Endothelial cell of umbilical vein (primary cell): ENCODE data around the gene MTR.

Experiments used
- EZH2 ChIP-seq: IDR thresholded peaks from 2 replicates; pipeline ENCODE4 v1.6.1; 2012; ENCODE audit warnings: borderline replicate concordance, low read depth, mild to moderate bottlenecking, moderate library complexity, low read length, inconsistent platforms; ENCODE audit not compliant: severe bottlenecking
- JUN ChIP-seq: IDR thresholded peaks from 2 replicates; pipeline ENCODE4 v1.6.1; 2011; ENCODE audit warnings: borderline replicate concordance, low read depth; ENCODE audit not compliant: insufficient read length, insufficient read depth
- POLR2A ChIP-seq: IDR thresholded peaks from 2 replicates; pipeline ENCODE4 v1.6.1; 2012; ENCODE audit warnings: low read depth, mild to moderate bottlenecking, control low read depth, low read length
- TF ChIP-seq, protein P1 (sequence below), 2 donors: IDR thresholded peaks; 1 replicate in 1 of 2; 2 replicates in 1 of 2; pipeline ENCODE4 v1.5.1; 2011; ENCODE audit warnings: low read length in 2 of 2, mild to moderate bottlenecking in 2 of 2, moderate library complexity in 2 of 2, control low read depth in 1 of 2, inconsistent platforms in 1 of 2, low read depth in 1 of 2; ENCODE audit not compliant: insufficient read depth in 1 of 2; ENCODE audit errors: extremely low read depth in 1 of 2

DNA sequence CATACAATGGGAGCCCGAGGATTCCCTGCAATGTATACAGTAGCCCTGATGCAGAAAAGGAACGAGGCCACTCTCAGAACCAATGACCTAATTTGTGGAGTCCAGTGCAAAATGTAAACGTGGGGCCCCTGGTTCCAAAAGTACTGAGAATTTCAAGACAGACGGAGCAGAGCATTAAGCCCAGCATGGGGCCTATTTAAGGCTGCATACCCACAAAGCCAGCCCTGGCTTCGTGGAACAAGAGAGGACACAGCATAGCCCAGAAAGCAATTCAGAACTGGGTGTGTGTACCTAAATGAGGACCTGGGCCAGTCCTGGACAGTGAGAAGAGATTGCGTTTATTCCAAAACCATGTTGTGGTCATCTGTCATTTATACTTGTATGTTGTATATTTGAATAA lies 153.9 kb downstream of the MTR start:
- TF ChIP-seq, protein P1, sequence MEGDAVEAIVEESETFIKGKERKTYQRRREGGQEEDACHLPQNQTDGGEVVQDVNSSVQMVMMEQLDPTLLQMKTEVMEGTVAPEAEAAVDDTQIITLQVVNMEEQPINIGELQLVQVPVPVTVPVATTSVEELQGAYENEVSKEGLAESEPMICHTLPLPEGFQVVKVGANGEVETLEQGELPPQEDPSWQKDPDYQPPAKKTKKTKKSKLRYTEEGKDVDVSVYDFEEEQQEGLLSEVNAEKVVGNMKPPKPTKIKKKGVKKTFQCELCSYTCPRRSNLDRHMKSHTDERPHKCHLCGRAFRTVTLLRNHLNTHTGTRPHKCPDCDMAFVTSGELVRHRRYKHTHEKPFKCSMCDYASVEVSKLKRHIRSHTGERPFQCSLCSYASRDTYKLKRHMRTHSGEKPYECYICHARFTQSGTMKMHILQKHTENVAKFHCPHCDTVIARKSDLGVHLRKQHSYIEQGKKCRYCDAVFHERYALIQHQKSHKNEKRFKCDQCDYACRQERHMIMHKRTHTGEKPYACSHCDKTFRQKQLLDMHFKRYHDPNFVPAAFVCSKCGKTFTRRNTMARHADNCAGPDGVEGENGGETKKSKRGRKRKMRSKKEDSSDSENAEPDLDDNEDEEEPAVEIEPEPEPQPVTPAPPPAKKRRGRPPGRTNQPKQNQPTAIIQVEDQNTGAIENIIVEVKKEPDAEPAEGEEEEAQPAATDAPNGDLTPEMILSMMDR (IDR thresholded peaks at IDR 0.05; ENCODE audit: extremely low read depth in 1 of 2, insufficient read depth in 1 of 2, low read depth in 1 of 2, low read length in 2 of 2), result no peak
- TF ChIP-seq POLR2A (no peak), EZH2 (no peak), JUN (no peak)
